ENCODE measurements around the gene PIP4K2B.

DNA sequence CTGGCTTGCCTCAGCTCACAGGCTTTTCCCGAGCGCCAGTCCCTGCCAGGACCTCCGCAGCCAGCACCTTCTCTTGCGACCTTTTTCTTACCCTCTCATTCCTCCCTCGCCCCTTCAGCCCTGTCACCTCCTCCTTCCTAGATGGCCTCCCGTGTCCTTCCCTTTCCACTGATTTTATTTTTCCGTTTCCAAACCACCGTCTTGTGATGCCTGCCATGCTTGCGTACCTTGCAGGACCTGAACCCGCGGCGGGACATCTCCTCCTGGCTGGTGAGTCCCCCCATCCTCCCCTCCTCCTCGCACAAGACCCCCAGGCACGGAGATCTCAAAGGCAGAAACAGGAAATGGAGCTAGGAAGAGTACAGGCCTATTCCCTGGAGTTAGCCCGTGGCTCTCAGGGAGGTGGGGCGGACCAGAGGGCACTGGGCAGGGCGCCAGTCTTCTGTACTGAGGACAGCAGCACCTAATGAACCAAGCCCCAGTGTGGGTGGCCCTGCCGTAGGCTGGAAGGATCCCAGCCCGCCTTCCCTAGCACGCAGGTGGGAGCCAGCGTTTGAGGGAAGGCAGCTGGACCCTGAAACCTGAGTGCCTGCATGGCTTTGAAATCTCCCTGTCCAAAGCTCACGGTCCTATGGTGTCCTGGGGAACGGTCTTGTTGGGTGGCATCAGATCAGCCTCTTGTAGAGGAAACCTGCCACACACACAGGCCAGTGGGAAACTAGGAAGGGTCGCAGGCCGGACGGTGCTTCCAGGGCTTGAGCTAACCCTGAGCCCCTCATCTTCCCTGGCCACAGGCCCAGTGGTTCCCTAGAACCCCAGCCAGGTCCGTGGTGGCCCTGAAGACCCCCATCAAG lies 68.6 kb downstream of the PIP4K2B start:
- no peak for TF ChIP-seq POLR2A (IDR thresholded peaks at IDR 0.05)
- TF ChIP-seq, protein P1, sequence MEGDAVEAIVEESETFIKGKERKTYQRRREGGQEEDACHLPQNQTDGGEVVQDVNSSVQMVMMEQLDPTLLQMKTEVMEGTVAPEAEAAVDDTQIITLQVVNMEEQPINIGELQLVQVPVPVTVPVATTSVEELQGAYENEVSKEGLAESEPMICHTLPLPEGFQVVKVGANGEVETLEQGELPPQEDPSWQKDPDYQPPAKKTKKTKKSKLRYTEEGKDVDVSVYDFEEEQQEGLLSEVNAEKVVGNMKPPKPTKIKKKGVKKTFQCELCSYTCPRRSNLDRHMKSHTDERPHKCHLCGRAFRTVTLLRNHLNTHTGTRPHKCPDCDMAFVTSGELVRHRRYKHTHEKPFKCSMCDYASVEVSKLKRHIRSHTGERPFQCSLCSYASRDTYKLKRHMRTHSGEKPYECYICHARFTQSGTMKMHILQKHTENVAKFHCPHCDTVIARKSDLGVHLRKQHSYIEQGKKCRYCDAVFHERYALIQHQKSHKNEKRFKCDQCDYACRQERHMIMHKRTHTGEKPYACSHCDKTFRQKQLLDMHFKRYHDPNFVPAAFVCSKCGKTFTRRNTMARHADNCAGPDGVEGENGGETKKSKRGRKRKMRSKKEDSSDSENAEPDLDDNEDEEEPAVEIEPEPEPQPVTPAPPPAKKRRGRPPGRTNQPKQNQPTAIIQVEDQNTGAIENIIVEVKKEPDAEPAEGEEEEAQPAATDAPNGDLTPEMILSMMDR (IDR thresholded peaks at IDR 0.05), result no peak
